H1 (cell line): ENCODE data around the gene ZMIZ1. TPM values are rescaled to one million over a fixed set of nuclear protein-coding genes. Genes with fewer than 3 reads are reported as not detected.

Experiments used
- CEBPB ChIP-seq: IDR thresholded peaks from 2 replicates; pipeline ENCODE4 v1.6.1; 2012; ENCODE audit warnings: low read depth, low read length
- EGR1 ChIP-seq: IDR thresholded peaks from 2 replicates; pipeline ENCODE4 v1.6.1; 2011; ENCODE audit warnings: low read depth, low read length, borderline replicate concordance
- EP300 ChIP-seq, 2 experiments: IDR thresholded peaks; 1 replicate in 1 of 2; 2 replicates in 1 of 2; pipeline ENCODE4 v1.6.1; 2011 to 2012; ENCODE audit warnings: low read depth in 2 of 2, low read length in 2 of 2, mild to moderate bottlenecking in 2 of 2, borderline replicate concordance in 1 of 2, inconsistent platforms in 1 of 2, moderate library complexity in 1 of 2
- KDM4A ChIP-seq: IDR thresholded peaks from one replicate; pipeline ENCODE4 v1.7.1; 2012; ENCODE audit warnings: low read depth, mild to moderate bottlenecking, moderate library complexity, low read length, inconsistent platforms; ENCODE audit not compliant: severe bottlenecking
- KDM5A ChIP-seq: fragments of 200-600 bp; IDR thresholded peaks from 2 replicates; pipeline ENCODE4 v1.7.1; 2012; ENCODE audit warnings: mild to moderate bottlenecking, low read length, inconsistent platforms, mixed read lengths
- POLR2AphosphoS5 ChIP-seq: IDR thresholded peaks from 2 replicates; pipeline ENCODE4 v1.6.1; 2011; ENCODE audit warnings: low read depth, low read length
- SP4 ChIP-seq: IDR thresholded peaks from 2 replicates; pipeline ENCODE4 v1.6.1; 2012; ENCODE audit warnings: low read length, inconsistent platforms
- polyA plus RNA-seq, 7 experiments: library from polyadenylated mRNA; depleted of rRNA in 3 of 7; stranded (reverse) in 5 of 7; unstranded in 2 of 7; fragments of >200 nt in 5 of 7; fragments of 200-250 nt in 2 of 7; gene quantifications; 1 replicate in 5 of 7; 2 replicates in 1 of 7; 4 replicates in 1 of 7; pipeline versions ENCODE4 v1.2.1 to v1.2.3, GENCODE V29; 2011 to 2013; ENCODE audit warnings: missing spikeins in 2 of 7, mixed read lengths in 2 of 7
- total RNA-seq: library from RNA; stranded (reverse); fragmentation: NEBNext Ultra II Directional; extraction: Animal tissue kit (Norgen Biotek cat#: 25700); gene quantifications from 2 replicates; pipeline ENCODE4 v1.2.1, GENCODE V29; 2021

ZMIZ1 gene
- total and polyA plus RNA-seq, 2 of the 8 experiments (the other 6 are each of a cell fraction or from before 2014, with no cell fraction given), result 8.1 to 28.0 TPM

GRCh38 chr10:79270466-79271246 is 201.9 kb downstream of the ZMIZ1 start (continued):
- TF ChIP-seq EGR1 (no peak), POLR2AphosphoS5 (no peak), KDM4A (no peak), SP4 (no peak), KDM5A (no peak), CEBPB (no peak), EP300 (IDR thresholded peaks at IDR 0.05; ENCODE audit: borderline replicate concordance in 1 of 2, low read depth in 2 of 2, low read length in 2 of 2) (no peak)
